ENCODE data around the gene AGXT2. TPM values are rescaled to one million over a fixed set of nuclear protein-coding genes. Genes with fewer than 3 reads are reported as not detected.
A peak's percentile ranks its signal among the peaks of the same experiment; 100 is the strongest.

AGXT2 gene
- not detected in 2 replicates for total RNA-seq (2021)
- long read RNA-seq = 0 reads

- Histone ChIP-seq H3K27me3 (ENCODE audit: insufficient read depth, low read length) (no peaks in the 10 kb centered on the region), H4K5ac (ENCODE audit: insufficient read length, low read depth, low read length) (no peak within 1 kb of the TSS), H2BK15ac (ENCODE audit: low read depth, low read length) (no peak within 1 kb of the TSS), H3K9ac (ENCODE audit: extremely low read depth, insufficient read length, low read length) (no peak within 1 kb of the TSS), H4K8ac (replicated peaks; ENCODE audit: insufficient read length, low read depth, low read length) (no peak within 1 kb of the TSS), H2AFZ (ENCODE audit: low read length) (no peak within 1 kb of the TSS), H3K9me3 (ENCODE audit: control insufficient read depth, low read depth, low read length) (no peaks in the 10 kb centered on the region), H2BK20ac (ENCODE audit: low read depth, low read length, poor library complexity, severe bottlenecking) (no peak within 1 kb of the TSS), H4K20me1 (ENCODE audit: control insufficient read depth, insufficient read depth, insufficient read length) (no peaks in the 10 kb centered on the region), H2BK12ac (ENCODE audit: insufficient read length, low read depth, low read length) (no peak within 1 kb of the TSS), H3K56ac (ENCODE audit: insufficient read length, low read depth, low read length) (no peak within 1 kb of the TSS), H3K18ac (ENCODE audit: insufficient read length, low read depth, low read length) (no peak within 1 kb of the TSS), H3K4me1 (ENCODE audit: insufficient read depth, low read length) (no peaks in the 10 kb centered on the region), H3K79me1 (ENCODE audit: insufficient read depth, low read depth, low read length, poor library complexity, severe bottlenecking) (no peaks in the 10 kb centered on the region), H3K4ac (ENCODE audit: low read depth, low read length) (no peak within 1 kb of the TSS), H3K23ac (ENCODE audit: insufficient read length, low read depth, low read length) (no peak within 1 kb of the TSS), H2AK5ac (ENCODE audit: insufficient read length, low read length) (no peak within 1 kb of the TSS), H4K91ac (ENCODE audit: insufficient read length, low read depth, low read length) (no peak within 1 kb of the TSS), H3K27ac (ENCODE audit: insufficient read length, low read depth, low read length) (no peak within 1 kb of the TSS), H2BK120ac (ENCODE audit: low read depth, low read length, poor library complexity, severe bottlenecking) (no peak within 1 kb of the TSS), H3T11ph (ENCODE audit: low read length) (no peak within 1 kb of the TSS), H3K23me2 (ENCODE audit: insufficient read length, low read depth, low read length, poor library complexity, severe bottlenecking) (no peaks in the 10 kb centered on the region), H3K4me2 (ENCODE audit: insufficient read depth, insufficient read length, low read length) (no peak within 1 kb of the TSS), H3K79me2 (ENCODE audit: insufficient read depth, low read length) (no peaks in the 10 kb centered on the region), H3K14ac (ENCODE audit: insufficient read depth, low read length) (no peak within 1 kb of the TSS; the same call in 1 of the 2 replicates), H2BK5ac (ENCODE audit: insufficient read length, low read length) (no peak within 1 kb of the TSS)
- TF ChIP-seq CTCF (conservative IDR thresholded peaks at IDR 0.05) = no peak
- no peak within 1 kb of the TSS for H3K4me3 Mint-ChIP-seq
- no peaks in the 10 kb centered on the region for H3K36me3 Mint-ChIP-seq (ENCODE audit: insufficient read depth in 1 of 3, low read depth in 3 of 3)
- H3K4me1 Mint-ChIP-seq = peaks cover 1% of the 10 kb centered on the region in 2 experiments; a peak in 3 of 4 replicates
- H3K27ac Mint-ChIP-seq = peak within 1 kb of the TSS in 1 of 3 experiments; percentile 74; a peak in 1 of 7 replicates
- no peak for DNase-seq
- H3K9me3 Mint-ChIP-seq = no peaks in the 10 kb centered on the region
- no peaks in the 10 kb centered on the region for H3K27me3 Mint-ChIP-seq (ENCODE audit: low read depth)
- no CpG with 5 or more reads among the region's 8 CpGs for WGBS (ENCODE audit: extremely low coverage, insufficient read length, low lambda C conversion rate)
Observed at GRCh38 chr5:35047785-35048404, at the start of gene AGXT2. AGXT2 (minus strand) TSS chr5:35047949; CDS start chr5:35047892, 57 bp downstream.

All from H9 (cell line).